Natural killer cell (primary cell): ENCODE data around the gene TTC16. TPM values are rescaled to one million over a fixed set of nuclear protein-coding genes. Genes with fewer than 3 reads are reported as not detected.
A peak's percentile ranks its signal among the peaks of the same experiment; 100 is the strongest.

Source experiments
- ATAC-seq, 3 donors: fragments of 150-1000 bp in 2 of 3; fragments of 200-7000 bp in 1 of 3; cut with Tn5 transposase; 1 replicate in 1 of 3; 2 replicates in 2 of 3; pipeline ENCODE4 v1.10.0; 2021; ENCODE audit warnings: mild to moderate bottlenecking in 2 of 3, moderate library complexity in 2 of 3
- DNase-seq, 2 donors: peaks; one replicate each; pipeline versions ENCODE4 v3.0.0 to v3.0.0-alpha.2; 2013 to 2021; ENCODE audit warnings: mixed read lengths in 1 of 2
- H3K27ac ChIP-seq: one replicate; pipeline ENCODE4 v1.5.1; 2013; ENCODE audit warnings: mild to moderate bottlenecking, low read length
- H3K27me3 ChIP-seq: one replicate; pipeline ENCODE4 v1.6.1; 2013; ENCODE audit warnings: low read length; ENCODE audit not compliant: control insufficient read depth, insufficient read depth
- H3K36me3 ChIP-seq: one replicate; pipeline ENCODE4 v1.6.1; 2013; ENCODE audit warnings: low read length; ENCODE audit not compliant: control insufficient read depth, insufficient read depth
- H3K4me1 ChIP-seq: one replicate; pipeline ENCODE4 v1.6.1; 2013; ENCODE audit warnings: low read length; ENCODE audit not compliant: control insufficient read depth, insufficient read depth
- H3K4me3 ChIP-seq: one replicate; pipeline ENCODE4 v1.5.1; 2013; ENCODE audit warnings: low read length
- H3K9me3 ChIP-seq: one replicate; pipeline ENCODE4 v1.6.1; 2013; ENCODE audit warnings: low read length; ENCODE audit not compliant: control insufficient read depth, insufficient read depth
- H3K27ac Mint-ChIP-seq, 2 donors: one replicate each; pipeline ENCODE4 v1.8.0; 2022; ENCODE audit warnings: mild to moderate bottlenecking in 2 of 2, mixed read lengths in 2 of 2, moderate library complexity in 1 of 2
- H3K27me3 Mint-ChIP-seq, 2 donors: one replicate each; pipeline ENCODE4 v1.8.0; 2022; ENCODE audit warnings: low read depth in 2 of 2, mixed read lengths in 2 of 2
- H3K36me3 Mint-ChIP-seq: one replicate; pipeline ENCODE4 v1.8.0; 2022; ENCODE audit warnings: mixed read lengths
- H3K4me1 Mint-ChIP-seq, 2 donors: one replicate each; pipeline ENCODE4 v1.8.0; 2022; ENCODE audit warnings: mixed read lengths in 2 of 2
- H3K4me3 Mint-ChIP-seq: one replicate; pipeline ENCODE4 v1.8.0; 2022; ENCODE audit warnings: mild to moderate bottlenecking, moderate library complexity, mixed read lengths
- H3K9me3 Mint-ChIP-seq, 2 donors: one replicate each; pipeline ENCODE4 v1.8.0; 2022; ENCODE audit warnings: mixed read lengths in 2 of 2
- WGBS: methylation state at CpG from one replicate; pipeline ENCODE4 v1.1.7; 2013; ENCODE audit warnings: missing lambda C conversion rate; ENCODE audit not compliant: insufficient coverage; 5-methylcytosine and 5-hydroxymethylcytosine counted together
- intact Hi-C: fragments of 100-400 bp; cut with micrococcal nuclease; formaldehyde crosslinking; loops from one replicate; pipeline ENCODE4 v1.14.2; 2022
- total RNA-seq, 4 donors: library from RNA; stranded (reverse); fragments of 120-200 nt in 1 of 4; gene quantifications; one replicate each; pipeline versions ENCODE4 v1.2.3 to v1.2.4, GENCODE V29; 2013 to 2022
- TF ChIP-seq, protein P1 (sequence below): fragments of 200-600 bp; IDR thresholded peaks from one replicate; pipeline ENCODE4 v1.8.0; 2022; ENCODE audit warnings: antibody characterized with exemption

Gene TTC16
- total RNA-seq, 3 donors from 2014 or later (not counting 1 experiment from before 2014, with no cell fraction given), result 15.5 to 23.0 (median 21.5) TPM

DNA sequence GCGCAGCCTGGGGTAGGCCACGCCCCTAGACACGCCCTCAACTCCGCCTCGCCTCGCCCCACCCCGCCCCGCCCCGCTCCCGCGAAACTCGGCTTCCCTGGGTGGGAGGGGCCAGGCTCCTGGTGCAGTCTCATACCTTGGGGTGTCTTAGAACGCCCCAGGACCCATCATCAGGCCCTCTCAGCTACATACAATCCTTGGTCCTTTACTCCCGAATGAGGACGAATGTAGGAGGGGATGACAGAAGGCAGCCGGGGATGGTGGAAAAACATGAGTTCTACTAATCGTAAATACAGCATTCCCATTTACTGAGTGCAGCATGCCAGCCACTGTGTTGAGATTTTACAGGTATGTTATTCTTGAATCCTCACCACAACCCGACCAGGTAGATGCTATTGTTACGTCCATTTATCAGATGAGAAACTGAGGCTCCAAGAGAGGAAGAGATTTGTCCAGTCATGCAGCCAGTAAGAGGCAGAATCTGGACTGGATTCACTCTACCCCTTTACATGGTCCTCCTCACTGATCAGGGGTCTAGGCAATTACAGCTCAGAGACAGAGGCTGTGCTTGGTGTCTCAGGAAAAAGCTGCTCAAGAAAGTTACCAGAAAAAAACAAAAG is 55.8 kb downstream of the TTC16 start:
- Histone ChIP-seq H3K27me3 (no peaks in the 10 kb centered on the region), H3K36me3 (peaks cover 56% of the 10 kb centered on the region), H3K4me1 (peaks cover 82% of the 10 kb centered on the region), H3K4me3 (no peak overlapping the region), H3K9me3 (no peaks in the 10 kb centered on the region), H3K27ac (peak overlapping the region; percentile 90)
- H3K4me1 Mint-ChIP-seq, result peaks cover 53 to 63% of the 10 kb centered on the region in 2 donors
- ATAC-seq (peak; percentile 63 to 85 (median 73)), DNase-seq (no peak)
- peak overlapping the region; percentile 95 to 99 for H3K27ac Mint-ChIP-seq
- peak overlapping the region; percentile 87 for H3K4me3 Mint-ChIP-seq
- no peaks in the 10 kb centered on the region for H3K27me3 Mint-ChIP-seq
- no peaks in the 10 kb centered on the region for H3K9me3 Mint-ChIP-seq
- H3K36me3 Mint-ChIP-seq, result no peaks in the 10 kb centered on the region
- TF ChIP-seq, protein P1, sequence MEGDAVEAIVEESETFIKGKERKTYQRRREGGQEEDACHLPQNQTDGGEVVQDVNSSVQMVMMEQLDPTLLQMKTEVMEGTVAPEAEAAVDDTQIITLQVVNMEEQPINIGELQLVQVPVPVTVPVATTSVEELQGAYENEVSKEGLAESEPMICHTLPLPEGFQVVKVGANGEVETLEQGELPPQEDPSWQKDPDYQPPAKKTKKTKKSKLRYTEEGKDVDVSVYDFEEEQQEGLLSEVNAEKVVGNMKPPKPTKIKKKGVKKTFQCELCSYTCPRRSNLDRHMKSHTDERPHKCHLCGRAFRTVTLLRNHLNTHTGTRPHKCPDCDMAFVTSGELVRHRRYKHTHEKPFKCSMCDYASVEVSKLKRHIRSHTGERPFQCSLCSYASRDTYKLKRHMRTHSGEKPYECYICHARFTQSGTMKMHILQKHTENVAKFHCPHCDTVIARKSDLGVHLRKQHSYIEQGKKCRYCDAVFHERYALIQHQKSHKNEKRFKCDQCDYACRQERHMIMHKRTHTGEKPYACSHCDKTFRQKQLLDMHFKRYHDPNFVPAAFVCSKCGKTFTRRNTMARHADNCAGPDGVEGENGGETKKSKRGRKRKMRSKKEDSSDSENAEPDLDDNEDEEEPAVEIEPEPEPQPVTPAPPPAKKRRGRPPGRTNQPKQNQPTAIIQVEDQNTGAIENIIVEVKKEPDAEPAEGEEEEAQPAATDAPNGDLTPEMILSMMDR, result no peak
- 14% methylated on average over 17 of the region's 19 CpGs for WGBS
- intact Hi-C loops, result loop anchor here (1.0 to 10.0 kb wide), 3 partner anchors 12 to 293 kb away; partner anchors contain the start of genes FPGS, NAIF1 and SLC25A25

DNA sequence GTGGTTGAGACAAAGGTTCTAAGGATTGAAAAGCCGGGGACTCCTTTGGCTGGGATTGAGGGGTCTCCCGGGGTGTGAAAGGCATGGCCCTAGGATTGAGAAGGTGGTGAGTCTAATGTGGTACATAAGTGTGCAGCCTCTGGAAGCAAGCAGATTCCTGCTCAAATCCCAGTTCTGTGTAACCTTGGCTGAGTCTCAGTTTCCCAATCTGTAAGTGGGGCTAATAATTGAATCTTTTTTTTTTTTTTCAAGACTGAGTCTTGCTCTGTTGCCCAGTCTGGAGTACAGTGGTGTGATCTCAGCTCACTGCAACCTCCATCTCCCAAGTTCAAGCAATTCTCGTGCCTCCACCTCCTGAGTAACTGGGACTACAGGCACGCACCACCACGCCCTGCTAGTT is 56.7 kb downstream of the TTC16 start:
- no peak overlapping the region for H3K4me3 ChIP-seq
- no peaks in the 10 kb centered on the region for H3K27me3 Mint-ChIP-seq
- H3K27ac ChIP-seq, result no peak overlapping the region
- H3K4me1 Mint-ChIP-seq, result peaks cover 49 to 63% of the 10 kb centered on the region in 2 donors
- no peaks in the 10 kb centered on the region for H3K27me3 ChIP-seq
- intact Hi-C loops, result loop anchor here (10.0 kb wide), 1 partner anchor 292 kb away; the partner anchor contains the start of genes NAIF1 and SLC25A25
- no peaks in the 10 kb centered on the region for H3K9me3 Mint-ChIP-seq
- WGBS, result 96% methylated on average over 5 of the region's 5 CpGs
- H3K36me3 ChIP-seq, result peaks cover 47% of the 10 kb centered on the region
- DNase-seq, result no peak
- no peak for ATAC-seq
- H3K36me3 Mint-ChIP-seq, result no peaks in the 10 kb centered on the region
- no peak overlapping the region for H3K4me3 Mint-ChIP-seq
- TF ChIP-seq, protein P1, result no peak
- peaks cover 77% of the 10 kb centered on the region for H3K4me1 ChIP-seq
- H3K27ac Mint-ChIP-seq, result peak overlapping the region; percentile 72 to 99
- H3K9me3 ChIP-seq, result no peaks in the 10 kb centered on the region

DNA sequence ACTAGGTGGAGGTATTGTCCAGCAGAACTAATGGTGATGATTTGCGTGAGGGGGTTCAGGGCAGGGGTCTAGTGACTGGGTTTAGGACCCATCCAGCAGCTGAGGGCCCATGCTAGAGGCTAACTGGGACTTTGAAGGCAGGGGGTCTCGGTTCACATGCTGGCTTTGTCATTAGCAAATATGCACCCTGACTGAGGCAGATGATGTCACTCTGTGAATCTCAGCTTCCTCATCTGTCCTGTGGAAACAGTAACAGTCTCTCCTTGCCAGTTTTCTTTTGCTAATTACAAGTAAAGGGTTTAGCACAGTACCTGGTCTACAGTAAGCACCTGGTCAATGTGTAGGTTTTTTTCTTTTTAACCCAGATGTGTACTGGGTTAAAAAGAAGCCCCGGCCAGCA is 57.4 kb downstream of the TTC16 start:
- Histone ChIP-seq H3K36me3 (peaks cover 40% of the 10 kb centered on the region), H3K27ac (no peak overlapping the region), H3K4me1 (peaks cover 72% of the 10 kb centered on the region), H3K27me3 (no peaks in the 10 kb centered on the region), H3K4me3 (no peak overlapping the region), H3K9me3 (no peaks in the 10 kb centered on the region)
- Mint-ChIP-seq H3K9me3 (no peaks in the 10 kb centered on the region), H3K27ac (peak overlapping the region; percentile 72 to 99), H3K4me1 (peaks cover 52 to 64% of the 10 kb centered on the region in 2 donors), H3K36me3 (no peaks in the 10 kb centered on the region), H3K4me3 (peak overlapping the region; percentile 37), H3K27me3 (no peaks in the 10 kb centered on the region)
- TF ChIP-seq, protein P1, result no peak
- ATAC-seq, result no peak
- 94% methylated on average over 3 of the region's 3 CpGs for WGBS
- DNase-seq, result no peak
- intact Hi-C loops, result loop anchor here (10.0 kb wide), 1 partner anchor 292 kb away; the partner anchor contains the start of genes NAIF1 and SLC25A25
